Measurements from ENCODE around the gene MYL12A. TPM values are rescaled to one million over a fixed set of nuclear protein-coding genes. Genes with fewer than 3 reads are reported as not detected.
A peak's percentile ranks its signal among the peaks of the same experiment; 100 is the strongest.

The MYL12A gene
- total RNA-seq (2016; rRNA removed; fragmentation: Illumina TruSeq; extraction: Trizol) (277 and 357 TPM in 2 replicates), polyA plus RNA-seq (2011; rRNA removed) (243 and 261 TPM in 2 replicates), polyA minus RNA-seq (2011; rRNA and poly(A)+ RNA removed; ENCODE audit: low replicate concordance) (91.9 and 99.7 TPM in 2 replicates), Bru-seq, nascent RNA (percentile 96 among the genes with signal in this experiment), BruChase-seq, experiment 1, labeled RNA remaining after a 6-hour chase (percentile 96 among the genes with signal in this experiment), BruChase-seq, experiment 2, labeled RNA remaining after a 2-hour chase (percentile 93 among the genes with signal in this experiment)
- 95.1 and 97.4 TPM in 2 replicates for total RNA-seq (2016; cell fraction: cytosol; rRNA removed; fragmentation: Illumina TruSeq; extraction: Trizol; ENCODE audit: low read depth)
- total RNA-seq (2016; cell fraction: insoluble cytoplasmic fraction; rRNA removed; fragmentation: Illumina TruSeq; extraction: Trizol) = 277 and 377 TPM in 2 replicates
- total RNA-seq (2016; cell fraction: membrane; rRNA removed; fragmentation: Illumina TruSeq; extraction: Trizol) = 78.5 and 96.6 TPM in 2 replicates
- 143 and 145 TPM in 2 replicates for total RNA-seq (2016; cell fraction: nucleus; rRNA removed; fragmentation: Illumina TruSeq; extraction: Trizol)
- 156 and 261 TPM in 2 replicates for polyA plus RNA-seq (2011; cell fraction: cytosol; rRNA removed)
- 65.4 and 82.9 TPM in 2 replicates for polyA plus RNA-seq (2011; cell fraction: nucleus; rRNA removed)
- polyA plus RNA-seq (2012) = 263 and 319 TPM in 2 replicates
- polyA plus RNA-seq (2016; cell fraction: cytosol; fragmentation: Illumina TruSeq; extraction: Trizol; ENCODE audit: low read depth) = 53.2 and 57.8 TPM in 2 replicates
- polyA plus RNA-seq (2016; cell fraction: insoluble cytoplasmic fraction; fragmentation: Illumina TruSeq; extraction: Trizol; ENCODE audit: low read depth) = 305 and 333 TPM in 2 replicates
- 53.7 and 63.8 TPM in 2 replicates for polyA plus RNA-seq (2016; cell fraction: membrane; fragmentation: Illumina TruSeq; extraction: Trizol; ENCODE audit: low read depth)
- polyA plus RNA-seq (2016; cell fraction: nucleus; fragmentation: Illumina TruSeq; extraction: Trizol; ENCODE audit: insufficient read depth, low read depth) = 156 and 160 TPM in 2 replicates
- polyA minus RNA-seq (2011; cell fraction: cytosol; rRNA and poly(A)+ RNA removed) = 172 and 198 TPM in 2 replicates
- 130 and 202 TPM in 2 replicates for polyA minus RNA-seq (2011; cell fraction: nucleus; rRNA and poly(A)+ RNA removed)
- long read RNA-seq, experiment 1, transcript MYL12A-201 (4 exons, 1,229 nt) = major isoform, 240 of 252 reads
- long read RNA-seq, experiment 1, partial matches to known transcripts = 2 of 252 reads
- long read RNA-seq, experiment 1, other reads (novel, unspliced or antisense) = 1 of 252 reads
- long read RNA-seq, experiment 2, transcript MYL12A-201 (4 exons, 1,229 nt) = major isoform, 321 of 389 reads
- long read RNA-seq, experiment 2, transcript MYL12A-212 (1 exons, 738 nt) = minor isoform, 7 of 389 reads
- long read RNA-seq, experiment 2, transcript MYL12A-207 (4 exons, 947 nt) = minor isoform, 7 of 389 reads
- long read RNA-seq, experiment 2, partial matches to known transcripts = 40 of 389 reads
- long read RNA-seq, experiment 2, other reads (novel, unspliced or antisense) = 10 of 389 reads

DNA sequence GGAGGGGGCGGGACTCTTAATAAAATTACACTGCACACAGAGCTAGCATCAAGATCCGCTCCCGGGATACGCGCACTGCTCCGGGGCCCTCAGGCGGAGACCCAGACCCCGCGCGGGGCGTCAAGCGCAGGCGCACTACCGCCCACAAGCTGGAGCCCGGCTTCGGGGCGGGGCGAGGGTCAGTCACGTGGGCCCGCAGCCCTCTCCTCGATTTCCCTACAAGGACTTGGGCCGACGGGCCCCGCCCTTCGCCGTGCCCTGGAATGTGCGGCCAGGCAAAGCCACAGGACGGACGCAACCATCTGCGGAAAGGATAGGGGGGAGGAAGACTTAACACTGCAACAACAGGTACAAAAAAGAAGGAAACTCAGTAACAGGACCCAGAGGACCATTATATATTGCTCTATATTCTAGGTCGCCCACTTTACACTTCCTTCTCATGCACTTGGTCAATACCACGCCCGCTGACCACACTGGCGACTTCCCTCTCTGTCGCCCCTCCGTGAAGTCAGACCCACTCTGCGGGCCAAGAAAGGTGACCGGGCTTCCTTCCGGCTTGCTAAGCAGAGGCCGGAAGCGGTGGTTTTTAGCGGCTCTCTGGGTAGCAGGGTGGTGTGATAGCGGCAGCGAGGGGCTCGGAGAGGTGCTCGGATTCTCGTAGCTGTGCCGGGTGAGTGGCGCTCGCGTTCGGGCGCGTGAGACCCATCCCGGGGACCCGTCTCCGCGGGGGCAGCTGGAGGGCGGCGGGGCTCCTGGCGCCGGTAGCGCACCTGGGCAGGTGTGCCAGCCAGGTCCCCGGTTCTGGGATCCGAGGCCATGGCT lies at the start of gene MYL12A:
Gene MYL12A (plus strand): TSS at position 562 of the 822 bp plus-strand sequence. CDS start 5,447 bp downstream, outside the sequence.
- Histone ChIP-seq H3K4me3 (replicated peaks in 1 of 3; ENCODE audit: insufficient read depth in 1 of 3, low read depth in 2 of 3, low read length in 3 of 3) (peak within 1 kb of the TSS; percentile 92 to 94 (median 93)), H4K20me1 (ENCODE audit: insufficient read depth, low read length) (peaks cover 13% of the 10 kb centered on the region; the same call in 1 of the 2 replicates), H3K36me3 (replicated peaks in 1 of 2; ENCODE audit: control insufficient read depth in 1 of 2, insufficient read depth in 2 of 2, low read length in 2 of 2) (no peaks in the 10 kb centered on the region; a peak in 1 of 5 replicates), H3K4me2 (ENCODE audit: low read depth, low read length) (peak within 1 kb of the TSS; percentile 96), H3K27ac (ENCODE audit: extremely low read length, insufficient read depth, low read length) (peak within 1 kb of the TSS; percentile 93), H3K4me1 (ENCODE audit: insufficient read depth, low read length) (peaks cover 57% of the 10 kb centered on the region), H3K9ac (ENCODE audit: insufficient read depth, low read depth, low read length) (peak within 1 kb of the TSS; percentile 94), H3K27me3 (ENCODE audit: control insufficient read depth in 1 of 2, insufficient read depth in 2 of 2, low read length in 2 of 2) (no peaks in the 10 kb centered on the region; a peak in 2 of 5 replicates), H3K9me3 (ENCODE audit: low read length) (no peaks in the 10 kb centered on the region), H2AFZ (ENCODE audit: low read length) (no peak within 1 kb of the TSS), H3K79me2 (ENCODE audit: insufficient read depth, low read length) (peaks cover 69% of the 10 kb centered on the region)
- ChIA-PET POLR2A (interaction anchor here (0.9 to 5.4 kb wide), 35 partner anchors 9 to 481 kb away, joined by 3 to 54 read pairs (median 6); partner anchors contain the start of genes MYL12B and MYOM1), CTCF (ENCODE audit: low intra/inter-chr PET ratio, low total read pairs) (interaction anchor here (1.0 kb wide), 1 partner anchor 8 kb away, joined by 3 read pairs; no protein-coding TSS in a partner anchor)
- ATAC-seq (peak; percentile 88), DNase-seq (ENCODE audit: low spot score) (peak; percentile 96), FAIRE-seq (peak; percentile 77)
- BruUV-seq (replicated peaks) = no TSS peak
- 2% methylated on average over 25 of the region's 65 CpGs for WGBS (ENCODE audit: low lambda C conversion rate)
- in situ Hi-C loops (cut with HindIII; ENCODE audit: extremely low pct_ligation_motif_present, low pct_unique_long_range_greater_than_20kb) (loop anchor here (5.0 kb wide), 2 partner anchors 95 to 315 kb away; no protein-coding TSS in a partner anchor), intact Hi-C loops (cut with micrococcal nuclease; ENCODE audit: unreplicated experiment) (loop anchor here (1.0 to 5.0 kb wide), 6 partner anchors 15 to 315 kb away; partner anchors contain the start of genes LPIN2 and MYL12B)
- TF ChIP-seq ZNF160 (CRISPR knock-in tag; IDR thresholded peaks at IDR 0.05) = no peak
- 0 out of 2 replicates have a peak, but pooled peaks have one; percentile 51 for TF ChIP-seq ZNF225 (CRISPR knock-in tag; IDR thresholded peaks at IDR 0.05)
- TF ChIP-seq, protein P1, sequence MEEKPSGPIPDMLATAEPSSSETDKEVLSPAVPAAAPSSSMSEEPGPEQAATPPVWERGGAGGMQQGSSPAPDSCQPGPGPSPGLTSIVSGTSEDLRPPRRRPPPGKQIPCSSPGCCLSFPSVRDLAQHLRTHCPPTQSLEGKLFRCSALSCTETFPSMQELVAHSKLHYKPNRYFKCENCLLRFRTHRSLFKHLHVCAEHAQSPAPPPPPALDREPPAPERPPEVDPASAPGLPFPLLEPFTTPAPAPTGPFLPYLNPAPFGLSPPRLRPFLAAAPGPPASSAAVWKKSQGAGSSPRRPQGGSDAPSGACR (CRISPR knock-in tag; IDR thresholded peaks at IDR 0.05) = no peak
- no peak for TF ChIP-seq JUND (CRISPR knock-in tag; IDR thresholded peaks at IDR 0.05)
- 0 out of 2 replicates have a peak, but pooled peaks have one; percentile 56 for TF ChIP-seq ZFP41 (CRISPR knock-in tag; IDR thresholded peaks at IDR 0.05; ENCODE audit: borderline replicate concordance)
- TF ChIP-seq ELF3 (CRISPR knock-in tag; IDR thresholded peaks at IDR 0.05) = peak; percentile 86
- no peak for TF ChIP-seq CAMTA2 (CRISPR knock-in tag; IDR thresholded peaks at IDR 0.05; ENCODE audit: borderline replicate concordance)
- TF ChIP-seq FOXK2 (IDR thresholded peaks at IDR 0.05) = peak; percentile 99
- TF ChIP-seq, protein P2, sequence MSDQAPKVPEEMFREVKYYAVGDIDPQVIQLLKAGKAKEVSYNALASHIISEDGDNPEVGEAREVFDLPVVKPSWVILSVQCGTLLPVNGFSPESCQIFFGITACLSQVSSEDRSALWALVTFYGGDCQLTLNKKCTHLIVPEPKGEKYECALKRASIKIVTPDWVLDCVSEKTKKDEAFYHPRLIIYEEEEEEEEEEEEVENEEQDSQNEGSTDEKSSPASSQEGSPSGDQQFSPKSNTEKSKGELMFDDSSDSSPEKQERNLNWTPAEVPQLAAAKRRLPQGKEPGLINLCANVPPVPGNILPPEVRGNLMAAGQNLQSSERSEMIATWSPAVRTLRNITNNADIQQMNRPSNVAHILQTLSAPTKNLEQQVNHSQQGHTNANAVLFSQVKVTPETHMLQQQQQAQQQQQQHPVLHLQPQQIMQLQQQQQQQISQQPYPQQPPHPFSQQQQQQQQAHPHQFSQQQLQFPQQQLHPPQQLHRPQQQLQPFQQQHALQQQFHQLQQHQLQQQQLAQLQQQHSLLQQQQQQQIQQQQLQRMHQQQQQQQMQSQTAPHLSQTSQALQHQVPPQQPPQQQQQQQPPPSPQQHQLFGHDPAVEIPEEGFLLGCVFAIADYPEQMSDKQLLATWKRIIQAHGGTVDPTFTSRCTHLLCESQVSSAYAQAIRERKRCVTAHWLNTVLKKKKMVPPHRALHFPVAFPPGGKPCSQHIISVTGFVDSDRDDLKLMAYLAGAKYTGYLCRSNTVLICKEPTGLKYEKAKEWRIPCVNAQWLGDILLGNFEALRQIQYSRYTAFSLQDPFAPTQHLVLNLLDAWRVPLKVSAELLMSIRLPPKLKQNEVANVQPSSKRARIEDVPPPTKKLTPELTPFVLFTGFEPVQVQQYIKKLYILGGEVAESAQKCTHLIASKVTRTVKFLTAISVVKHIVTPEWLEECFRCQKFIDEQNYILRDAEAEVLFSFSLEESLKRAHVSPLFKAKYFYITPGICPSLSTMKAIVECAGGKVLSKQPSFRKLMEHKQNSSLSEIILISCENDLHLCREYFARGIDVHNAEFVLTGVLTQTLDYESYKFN (CRISPR knock-in tag; conservative IDR thresholded peaks at IDR 0.05) = peak; percentile 67
- TF ChIP-seq ZNF569 (CRISPR knock-in tag; IDR thresholded peaks at IDR 0.05; ENCODE audit: borderline replicate concordance) = no peak
- TF ChIP-seq SMC3 (IDR thresholded peaks at IDR 0.05; ENCODE audit: low read length) = no peak
- no peak for TF ChIP-seq ZNF207 (IDR thresholded peaks at IDR 0.05; ENCODE audit: borderline replicate concordance)
